NB4 (cell line): ENCODE data around the gene GSC.

ENCODE experiments used
- DNase-seq: peaks from one replicate; pipeline ENCODE4 v3.0.0; 2010; ENCODE audit warnings: low read depth
- H3K4me3 ChIP-seq: one replicate; pipeline ENCODE4 v1.5.1; 2011; ENCODE audit warnings: mild to moderate bottlenecking, low read depth, low read length, moderate library complexity
- MYC ChIP-seq: IDR thresholded peaks from 2 replicates; pipeline ENCODE4 v1.6.1; 2011; ENCODE audit warnings: low read depth, low read length
- POLR2A ChIP-seq: IDR thresholded peaks from 2 replicates; pipeline ENCODE4 v1.6.1; 2011; ENCODE audit warnings: mild to moderate bottlenecking; ENCODE audit not compliant: insufficient read length; ENCODE audit errors: extremely low read depth
- TF ChIP-seq, protein P1 (sequence below): IDR thresholded peaks from 2 replicates; pipeline ENCODE4 v1.6.1; 2011; ENCODE audit warnings: low read depth, low read length
- TF ChIP-seq, protein P2 (sequence below): IDR thresholded peaks from one replicate; pipeline ENCODE4 v1.5.1; 2012; ENCODE audit warnings: low read depth, low read length

GSC gene

DNA sequence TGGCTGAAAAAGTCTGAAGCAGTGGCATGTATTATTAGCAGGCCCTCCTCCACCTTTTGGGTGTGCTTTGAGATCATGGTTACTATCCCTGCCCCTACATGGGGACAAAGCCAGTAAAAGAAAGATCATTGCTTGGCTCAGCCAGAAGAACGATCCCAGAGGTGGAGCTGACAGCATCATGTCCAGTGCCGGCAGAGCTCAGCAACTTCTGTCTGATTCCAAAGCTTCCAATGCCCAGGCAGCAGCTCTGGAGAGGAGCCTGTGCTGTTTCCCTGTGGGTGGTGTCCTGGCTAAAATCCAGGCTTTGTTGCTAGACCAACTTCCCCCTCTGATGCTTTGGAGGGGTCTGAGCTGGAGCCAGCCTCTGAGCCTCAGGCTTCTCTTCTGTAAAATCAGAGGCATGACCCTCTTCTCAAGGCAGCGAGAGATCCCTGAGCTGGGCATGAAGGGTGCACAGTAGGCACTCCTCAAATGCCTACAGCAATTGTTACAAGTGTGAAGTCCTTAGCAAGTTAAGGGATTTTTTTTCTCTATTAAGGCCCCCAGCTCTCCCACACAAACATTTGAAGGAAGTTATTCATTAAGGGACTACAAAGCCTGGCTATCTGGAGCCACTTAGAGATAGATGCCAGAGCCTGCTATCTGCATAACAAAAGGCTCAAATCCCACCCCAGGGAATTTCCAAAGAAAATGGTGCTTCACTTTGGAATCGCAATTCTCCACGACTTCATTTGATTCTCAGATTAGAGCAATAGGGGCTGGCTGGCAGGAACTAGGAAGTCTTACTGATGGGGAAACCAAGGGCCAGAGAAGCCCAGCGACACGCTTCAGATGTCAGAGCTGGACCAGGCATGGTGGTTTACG lies 10.9 kb upstream of the GSC start:
- H3K4me3 ChIP-seq: no peak overlapping the region
- DNase-seq: no peak
- TF ChIP-seq MYC (no peak), POLR2A (no peak)
- TF ChIP-seq, protein P1, sequence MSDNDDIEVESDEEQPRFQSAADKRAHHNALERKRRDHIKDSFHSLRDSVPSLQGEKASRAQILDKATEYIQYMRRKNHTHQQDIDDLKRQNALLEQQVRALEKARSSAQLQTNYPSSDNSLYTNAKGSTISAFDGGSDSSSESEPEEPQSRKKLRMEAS: no peak
- TF ChIP-seq, protein P2, sequence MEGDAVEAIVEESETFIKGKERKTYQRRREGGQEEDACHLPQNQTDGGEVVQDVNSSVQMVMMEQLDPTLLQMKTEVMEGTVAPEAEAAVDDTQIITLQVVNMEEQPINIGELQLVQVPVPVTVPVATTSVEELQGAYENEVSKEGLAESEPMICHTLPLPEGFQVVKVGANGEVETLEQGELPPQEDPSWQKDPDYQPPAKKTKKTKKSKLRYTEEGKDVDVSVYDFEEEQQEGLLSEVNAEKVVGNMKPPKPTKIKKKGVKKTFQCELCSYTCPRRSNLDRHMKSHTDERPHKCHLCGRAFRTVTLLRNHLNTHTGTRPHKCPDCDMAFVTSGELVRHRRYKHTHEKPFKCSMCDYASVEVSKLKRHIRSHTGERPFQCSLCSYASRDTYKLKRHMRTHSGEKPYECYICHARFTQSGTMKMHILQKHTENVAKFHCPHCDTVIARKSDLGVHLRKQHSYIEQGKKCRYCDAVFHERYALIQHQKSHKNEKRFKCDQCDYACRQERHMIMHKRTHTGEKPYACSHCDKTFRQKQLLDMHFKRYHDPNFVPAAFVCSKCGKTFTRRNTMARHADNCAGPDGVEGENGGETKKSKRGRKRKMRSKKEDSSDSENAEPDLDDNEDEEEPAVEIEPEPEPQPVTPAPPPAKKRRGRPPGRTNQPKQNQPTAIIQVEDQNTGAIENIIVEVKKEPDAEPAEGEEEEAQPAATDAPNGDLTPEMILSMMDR: no peak

DNA sequence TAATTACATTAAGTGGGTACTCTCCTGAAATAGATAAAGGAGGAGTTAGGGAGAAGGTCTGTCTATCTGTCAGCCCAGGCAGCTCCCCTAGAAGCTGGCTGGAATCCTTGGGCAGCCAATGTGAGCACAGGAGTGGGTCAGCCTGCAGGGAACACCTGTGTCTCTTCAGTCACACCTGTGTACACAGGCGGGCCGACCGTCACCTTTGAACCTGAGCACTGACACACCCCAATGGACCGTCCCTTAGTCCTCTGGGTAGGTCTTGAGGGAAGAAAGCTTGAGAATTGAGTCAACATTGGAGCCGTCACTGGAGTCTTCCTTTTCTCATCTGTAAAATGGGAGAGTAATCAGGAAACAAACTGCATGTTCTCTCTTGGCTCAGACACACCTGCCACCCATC lies 9.8 kb upstream of the GSC start:
- TF ChIP-seq, protein P1: no peak
- TF ChIP-seq, protein P2: no peak
- no peak for TF ChIP-seq MYC
- TF ChIP-seq POLR2A: no peak
- H3K4me3 ChIP-seq: no peak overlapping the region
- DNase-seq: no peak

DNA sequence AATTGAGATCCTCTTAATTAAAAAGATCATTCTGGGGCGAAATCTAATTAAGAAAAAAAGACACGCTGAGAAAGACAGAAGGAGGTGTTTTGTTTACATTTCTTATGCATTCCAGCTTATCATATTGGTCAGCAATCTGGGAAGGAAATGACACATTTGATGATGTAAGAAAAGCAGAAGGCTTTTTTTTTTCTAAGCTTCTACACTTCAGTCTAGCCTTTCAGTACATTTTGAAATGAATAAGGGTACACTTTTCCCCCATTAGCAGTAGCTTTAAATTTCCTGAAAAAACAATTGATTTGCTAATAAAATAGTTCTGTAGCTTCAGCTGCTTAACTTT lies 5.9 kb upstream of the GSC start:
- H3K4me3 ChIP-seq: no peak overlapping the region
- no peak for DNase-seq
- TF ChIP-seq MYC: no peak
- TF ChIP-seq POLR2A: no peak
- TF ChIP-seq, protein P2: no peak
- TF ChIP-seq, protein P1: no peak

DNA sequence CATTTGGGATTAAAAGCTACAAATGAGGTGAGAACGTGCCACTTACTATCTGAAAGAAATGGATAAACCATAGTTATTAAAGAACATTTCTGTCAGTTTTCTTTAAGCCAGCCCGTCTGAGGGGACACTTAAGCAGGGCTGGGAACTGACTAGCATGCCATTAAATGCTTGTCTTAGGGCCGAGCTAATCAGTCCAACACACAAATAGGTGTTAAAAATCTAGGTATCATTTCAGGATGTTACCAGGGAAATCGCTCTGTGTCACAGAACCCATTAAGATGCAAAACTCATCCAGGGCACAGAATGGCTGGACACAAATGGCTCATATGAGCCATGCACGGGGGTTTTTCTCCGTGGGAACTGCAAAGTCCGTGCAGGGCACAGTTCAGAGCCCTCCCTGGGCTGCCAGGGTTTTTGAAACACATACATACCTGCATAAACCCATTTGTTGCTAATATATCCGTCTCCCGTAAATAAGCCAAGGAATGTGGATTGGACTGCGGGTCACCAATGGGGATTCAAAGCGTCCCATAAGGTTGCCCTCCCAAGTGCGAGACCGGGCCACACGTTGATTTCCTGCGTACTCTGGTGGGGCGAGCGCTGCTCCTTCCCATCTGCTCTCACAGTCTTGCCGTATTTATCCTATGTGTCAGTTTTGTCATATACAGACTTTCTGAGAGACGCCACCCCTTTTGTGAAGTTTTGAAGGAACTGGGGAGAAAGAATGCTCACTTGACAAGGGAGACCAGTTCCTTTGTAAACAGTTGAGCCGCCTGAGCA lies 5.4 kb upstream of the GSC start:
- no peak for TF ChIP-seq MYC
- TF ChIP-seq, protein P2: no peak
- TF ChIP-seq, protein P1: no peak
- TF ChIP-seq POLR2A: no peak
- DNase-seq: no peak
- H3K4me3 ChIP-seq: no peak overlapping the region

DNA sequence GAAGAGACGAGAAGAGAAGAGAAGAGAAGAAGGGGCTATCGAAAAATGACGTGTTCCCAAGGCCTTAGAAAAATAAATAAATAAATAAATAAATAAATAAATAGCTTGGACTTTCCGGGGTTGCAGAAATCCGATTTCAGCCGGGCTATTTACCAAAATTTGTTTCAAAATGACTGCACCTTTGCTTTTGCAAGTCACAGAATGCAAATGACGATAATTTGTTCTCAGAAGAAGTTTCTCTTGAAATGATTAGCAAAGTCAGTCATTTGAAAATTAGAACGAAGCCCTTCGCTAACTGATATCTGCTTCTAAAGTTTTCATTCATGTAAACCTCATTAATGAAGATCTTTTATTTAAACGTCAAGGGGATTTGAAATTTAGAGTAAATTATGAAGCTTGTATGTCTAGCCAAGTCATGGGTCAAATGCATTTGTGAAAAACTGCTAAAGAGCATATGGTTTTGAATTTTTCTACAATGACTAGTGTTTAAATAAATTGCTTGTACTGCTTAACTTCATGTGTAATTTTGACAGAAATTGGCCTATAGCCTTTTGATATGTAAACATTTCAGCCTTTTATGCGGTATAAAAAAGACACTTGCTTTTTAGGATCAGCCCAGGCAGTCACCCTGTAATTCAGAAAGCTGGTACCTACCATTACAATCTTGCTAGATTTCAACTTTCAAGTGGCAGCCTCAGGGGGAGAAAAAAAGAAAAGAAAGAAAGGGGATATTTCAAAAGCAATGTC lies 4.6 kb upstream of the GSC start:
- no peak for DNase-seq
- no peak overlapping the region for H3K4me3 ChIP-seq
- TF ChIP-seq, protein P1: no peak
- TF ChIP-seq MYC: no peak
